Measurements from ENCODE around the gene ZNF582.

- TF ChIP-seq CTCF (conservative IDR thresholded peaks at IDR 0.05; ENCODE audit: low read depth, low read length) (no peak), EZH2phosphoT487 (IDR thresholded peaks at IDR 0.05; ENCODE audit: borderline replicate concordance, low read length) (no peak), EZH2 (IDR thresholded peaks at IDR 0.05; ENCODE audit: low read length, unreplicated experiment) (no peak)
Measured at GRCh38 chr19:56341948-56342347, 51.4 kb downstream of the ZNF582 start.
